CD4-positive, alpha-beta memory T cell (primary cell): Measurements from ENCODE around the gene MRPL23. TPM values are rescaled to one million over a fixed set of nuclear protein-coding genes. Genes with fewer than 3 reads are reported as not detected.

Source experiments
- CTCF ChIA-PET: fragments of 350-600 bp; sonication (Branson Sonifier 250); formaldehyde crosslinking; loops from one replicate; lab custom pipeline; 2021; ENCODE audit warnings: inconsistent platforms; ENCODE audit not compliant: partially characterized antibody; lab: Charles Lee
- POLR2A ChIA-PET: fragments of 350-600 bp; sonication (Branson Sonifier 250); formaldehyde crosslinking; loops from one replicate; lab custom pipeline; 2021; ENCODE audit not compliant: partially characterized antibody; lab: Charles Lee
- DNase-seq, 5 donors: peaks; one replicate each; pipeline versions ENCODE4 v3.0.0 to v3.0.0-alpha.2; 2020 to 2022; ENCODE audit warnings: mixed read lengths in 1 of 5
- H3K27ac ChIP-seq: one replicate; pipeline ENCODE4 v1.7.0; 2013; ENCODE audit warnings: low read depth, low read length
- H3K27me3 ChIP-seq: 2 replicates; pipeline ENCODE4 v1.7.0; 2013; ENCODE audit warnings: mild to moderate bottlenecking, low read length, moderate library complexity; ENCODE audit not compliant: insufficient read depth
- H3K36me3 ChIP-seq: 2 replicates; pipeline ENCODE4 v1.7.0; 2013; ENCODE audit warnings: mild to moderate bottlenecking, low read length, moderate library complexity; ENCODE audit not compliant: insufficient read depth
- H3K4me1 ChIP-seq: 2 replicates; pipeline ENCODE4 v1.7.0; 2013; ENCODE audit warnings: mild to moderate bottlenecking, low read length, moderate library complexity; ENCODE audit not compliant: insufficient read depth
- H3K4me3 ChIP-seq, 2 donors: one replicate each; pipeline ENCODE4 v1.7.0; 2013; ENCODE audit warnings: low read length in 2 of 2, mild to moderate bottlenecking in 1 of 2
- H3K9me3 ChIP-seq, 2 donors: one replicate each; pipeline ENCODE4 v1.7.0; 2013; ENCODE audit warnings: low read length in 2 of 2, control low read depth in 1 of 2; ENCODE audit not compliant: control insufficient read depth in 1 of 2
- H3K27ac Mint-ChIP-seq, 7 donors: one replicate each; pipeline ENCODE4 v1.8.0; 2020 to 2021; ENCODE audit warnings: mixed read lengths in 7 of 7, mild to moderate bottlenecking in 6 of 7, inconsistent platforms in 3 of 7, moderate library complexity in 3 of 7
- H3K27me3 Mint-ChIP-seq, 2 donors: one replicate each; pipeline ENCODE4 v1.8.0; 2020 to 2021; ENCODE audit warnings: mixed read lengths in 2 of 2
- H3K36me3 Mint-ChIP-seq, 2 donors: one replicate each; pipeline ENCODE4 v1.8.0; 2020 to 2021; ENCODE audit warnings: mixed read lengths in 2 of 2, inconsistent platforms in 1 of 2, mild to moderate bottlenecking in 1 of 2
- H3K4me1 Mint-ChIP-seq, 4 donors: one replicate each; pipeline ENCODE4 v1.8.0; 2020 to 2021; ENCODE audit warnings: mixed read lengths in 4 of 4, mild to moderate bottlenecking in 1 of 4
- H3K4me3 Mint-ChIP-seq, 8 donors: one replicate each; pipeline ENCODE4 v1.8.0; 2020 to 2021; ENCODE audit warnings: mixed read lengths in 8 of 8, mild to moderate bottlenecking in 7 of 8, moderate library complexity in 6 of 8, inconsistent platforms in 3 of 8
- H3K9me3 Mint-ChIP-seq, 8 donors: one replicate each; pipeline ENCODE4 v1.8.0; 2020 to 2021; ENCODE audit warnings: mixed read lengths in 8 of 8, mild to moderate bottlenecking in 5 of 8, inconsistent platforms in 3 of 8, moderate library complexity in 1 of 8
- intact Hi-C: fragments of 100-400 bp; cut with micrococcal nuclease; formaldehyde crosslinking; loops from one replicate; pipeline ENCODE4 v1.15.1; 2023
- polyA plus RNA-seq, 2 donors: library from polyadenylated mRNA; unstranded; fragments of 300-500 nt; fragmentation: Illumina TruSeq; gene quantifications; one replicate each; pipeline ENCODE4 v1.2.3, GENCODE V29; 2021
- total RNA-seq, 2 experiments: library from RNA; stranded (reverse); gene quantifications; one replicate each; pipeline ENCODE4 v1.2.3, GENCODE V29; 2021

Gene MRPL23
- total and polyA plus RNA-seq, 4 experiments from 2014 or later: 15.2 to 51.0 (median 44.9) TPM

GRCh38 chr11:1964955-1965354 is 17.8 kb downstream of the MRPL23 start:
- CTCF ChIA-PET: interaction anchor here (1.1 kb wide), 1 partner anchor 187 kb away, joined by 3 read pairs; no protein-coding TSS in a partner anchor
- H3K36me3 Mint-ChIP-seq: no peaks in the 10 kb centered on the region
- no peak overlapping the region for H3K27ac ChIP-seq
- no peaks in the 10 kb centered on the region for H3K27me3 Mint-ChIP-seq
- DNase-seq: no peak
- H3K27ac Mint-ChIP-seq: no peak overlapping the region
- H3K4me3 ChIP-seq: no peak overlapping the region
- POLR2A ChIA-PET: no interaction called here
- no peak overlapping the region for H3K4me3 Mint-ChIP-seq
- no peaks in the 10 kb centered on the region for H3K27me3 ChIP-seq
- H3K4me1 ChIP-seq: no peaks in the 10 kb centered on the region
- H3K4me1 Mint-ChIP-seq: no peaks in the 10 kb centered on the region
- no peaks in the 10 kb centered on the region for H3K36me3 ChIP-seq
- no peaks in the 10 kb centered on the region for H3K9me3 ChIP-seq
- intact Hi-C loops: no loop called here
- H3K9me3 Mint-ChIP-seq: no peaks in the 10 kb centered on the region

- Histone ChIP-seq H3K27ac (no peak overlapping the region), H3K4me3 (no peak overlapping the region), H3K27me3 (no peaks in the 10 kb centered on the region), H3K36me3 (no peaks in the 10 kb centered on the region), H3K9me3 (no peaks in the 10 kb centered on the region), H3K4me1 (no peaks in the 10 kb centered on the region)
- DNase-seq: no peak
- no peaks in the 10 kb centered on the region for H3K27me3 Mint-ChIP-seq
- no peaks in the 10 kb centered on the region for H3K9me3 Mint-ChIP-seq
- no peaks in the 10 kb centered on the region for H3K36me3 Mint-ChIP-seq
- ChIA-PET CTCF (interaction anchor here (1.0 to 1.1 kb wide), 2 partner anchors 35 to 314 kb away, joined by 3 to 5 read pairs; no protein-coding TSS in a partner anchor), POLR2A (no interaction called here)
- intact Hi-C loops: no loop called here
- no peaks in the 10 kb centered on the region for H3K4me1 Mint-ChIP-seq
- H3K4me3 Mint-ChIP-seq: no peak overlapping the region
- no peak overlapping the region for H3K27ac Mint-ChIP-seq
Observed at GRCh38 chr11:1966531-1966930, 19.4 kb downstream of the MRPL23 start.

- no peak overlapping the region for H3K4me3 ChIP-seq
- Mint-ChIP-seq H3K36me3 (no peaks in the 10 kb centered on the region), H3K4me3 (no peak overlapping the region), H3K27ac (no peak overlapping the region), H3K9me3 (no peaks in the 10 kb centered on the region), H3K4me1 (no peaks in the 10 kb centered on the region), H3K27me3 (no peaks in the 10 kb centered on the region)
- CTCF ChIA-PET: interaction anchor here (1.1 to 1.2 kb wide), 2 partner anchors 34 to 273 kb away, joined by 3 to 5 read pairs; no protein-coding TSS in a partner anchor
- DNase-seq: no peak
- no peaks in the 10 kb centered on the region for H3K4me1 ChIP-seq
- no peak overlapping the region for H3K27ac ChIP-seq
- H3K9me3 ChIP-seq: no peaks in the 10 kb centered on the region
- no peaks in the 10 kb centered on the region for H3K27me3 ChIP-seq
- H3K36me3 ChIP-seq: no peaks in the 10 kb centered on the region
- POLR2A ChIA-PET: no interaction called here
- intact Hi-C loops: no loop called here
Observed at GRCh38 chr11:1967641-1968225, 20.6 kb downstream of the MRPL23 start.

- H3K9me3 Mint-ChIP-seq: no peaks in the 10 kb centered on the region
- H3K4me1 Mint-ChIP-seq: no peaks in the 10 kb centered on the region
- H3K4me3 Mint-ChIP-seq: no peak overlapping the region
- POLR2A ChIA-PET: no interaction called here
- H3K27ac Mint-ChIP-seq: no peak overlapping the region
- H3K9me3 ChIP-seq: no peaks in the 10 kb centered on the region
- no peaks in the 10 kb centered on the region for H3K27me3 Mint-ChIP-seq
- no peak overlapping the region for H3K27ac ChIP-seq
- no peaks in the 10 kb centered on the region for H3K36me3 ChIP-seq
- DNase-seq: no peak
- intact Hi-C loops: no loop called here
- no peaks in the 10 kb centered on the region for H3K27me3 ChIP-seq
- CTCF ChIA-PET: interaction anchor here (0.7 to 1.2 kb wide), 2 partner anchors 31 to 274 kb away, joined by 3 read pairs; no protein-coding TSS in a partner anchor
- no peak overlapping the region for H3K4me3 ChIP-seq
- no peaks in the 10 kb centered on the region for H3K4me1 ChIP-seq
- H3K36me3 Mint-ChIP-seq: no peaks in the 10 kb centered on the region
Observed at GRCh38 chr11:1968454-1969002, 21.4 kb downstream of the MRPL23 start.

- H3K36me3 Mint-ChIP-seq: no peaks in the 10 kb centered on the region
- H3K36me3 ChIP-seq: no peaks in the 10 kb centered on the region
- H3K27me3 ChIP-seq: no peaks in the 10 kb centered on the region
- intact Hi-C loops: no loop called here
- no peaks in the 10 kb centered on the region for H3K9me3 Mint-ChIP-seq
- H3K4me3 ChIP-seq: no peak overlapping the region
- H3K9me3 ChIP-seq: no peaks in the 10 kb centered on the region
- no peak overlapping the region for H3K27ac Mint-ChIP-seq
- no peak overlapping the region for H3K4me3 Mint-ChIP-seq
- H3K27ac ChIP-seq: no peak overlapping the region
- no peaks in the 10 kb centered on the region for H3K4me1 Mint-ChIP-seq
- H3K4me1 ChIP-seq: no peaks in the 10 kb centered on the region
- H3K27me3 Mint-ChIP-seq: no peaks in the 10 kb centered on the region
- CTCF ChIA-PET: interaction anchor here (0.7 kb wide), 1 partner anchor 30 kb away, joined by 3 read pairs; no protein-coding TSS in a partner anchor
- no peak for DNase-seq
- POLR2A ChIA-PET: no interaction called here
Observed at GRCh38 chr11:1969035-1969434, 21.9 kb downstream of the MRPL23 start.

- H3K4me3 ChIP-seq: no peak overlapping the region
- Mint-ChIP-seq H3K4me1 (no peaks in the 10 kb centered on the region), H3K27me3 (no peaks in the 10 kb centered on the region), H3K36me3 (no peaks in the 10 kb centered on the region), H3K4me3 (no peak overlapping the region), H3K27ac (no peak overlapping the region), H3K9me3 (no peaks in the 10 kb centered on the region)
- intact Hi-C loops: no loop called here
- H3K9me3 ChIP-seq: no peaks in the 10 kb centered on the region
- H3K4me1 ChIP-seq: no peaks in the 10 kb centered on the region
- H3K27me3 ChIP-seq: no peaks in the 10 kb centered on the region
- no peak for DNase-seq
- ChIA-PET CTCF (no interaction called here), POLR2A (no interaction called here)
- H3K27ac ChIP-seq: no peak overlapping the region
- no peaks in the 10 kb centered on the region for H3K36me3 ChIP-seq
Observed at GRCh38 chr11:1969776-1970175, 22.6 kb downstream of the MRPL23 start.

- Histone ChIP-seq H3K36me3 (no peaks in the 10 kb centered on the region), H3K27ac (no peak overlapping the region), H3K27me3 (no peaks in the 10 kb centered on the region), H3K9me3 (no peaks in the 10 kb centered on the region), H3K4me1 (no peaks in the 10 kb centered on the region), H3K4me3 (no peak overlapping the region)
- POLR2A ChIA-PET: no interaction called here
- Mint-ChIP-seq H3K36me3 (no peaks in the 10 kb centered on the region), H3K27me3 (no peaks in the 10 kb centered on the region), H3K27ac (peak overlapping the region in 1 of 7 donors; percentile 41), H3K4me3 (no peak overlapping the region), H3K9me3 (no peaks in the 10 kb centered on the region), H3K4me1 (no peaks in the 10 kb centered on the region)
- intact Hi-C loops: no loop called here
- no peak for DNase-seq
- CTCF ChIA-PET: no interaction called here
Observed at GRCh38 chr11:1970956-1971355, 23.8 kb downstream of the MRPL23 start.
